GM19468 (cell line): Measurements from ENCODE around the gene CYP4Z1.
"Not testable (repeated sequence)": the region's sequence is repeated elsewhere in the genome, so short reads cannot be mapped to it uniquely, and the experiment has no call there.

Source experiments
- ATAC-seq: cut with Tn5 transposase; IDR thresholded peaks from one replicate; pipeline ENCODE4 v1.9.1; 2021; ENCODE audit warnings: mild to moderate bottlenecking, moderate library complexity, moderate number of reproducible peaks; ENCODE audit not compliant: unreplicated experiment; ENCODE audit errors: extremely low read depth

The CYP4Z1 gene, protein sequence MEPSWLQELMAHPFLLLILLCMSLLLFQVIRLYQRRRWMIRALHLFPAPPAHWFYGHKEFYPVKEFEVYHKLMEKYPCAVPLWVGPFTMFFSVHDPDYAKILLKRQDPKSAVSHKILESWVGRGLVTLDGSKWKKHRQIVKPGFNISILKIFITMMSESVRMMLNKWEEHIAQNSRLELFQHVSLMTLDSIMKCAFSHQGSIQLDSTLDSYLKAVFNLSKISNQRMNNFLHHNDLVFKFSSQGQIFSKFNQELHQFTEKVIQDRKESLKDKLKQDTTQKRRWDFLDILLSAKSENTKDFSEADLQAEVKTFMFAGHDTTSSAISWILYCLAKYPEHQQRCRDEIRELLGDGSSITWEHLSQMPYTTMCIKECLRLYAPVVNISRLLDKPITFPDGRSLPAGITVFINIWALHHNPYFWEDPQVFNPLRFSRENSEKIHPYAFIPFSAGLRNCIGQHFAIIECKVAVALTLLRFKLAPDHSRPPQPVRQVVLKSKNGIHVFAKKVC

GRCh38 chr1:47067097-47067594, at the start of gene CYP4Z1:
TSS of gene CYP4Z1 (plus strand) at chr1:47067231. CDS start at chr1:47067491, 260 bp downstream.
- no peak for ATAC-seq

DNA sequence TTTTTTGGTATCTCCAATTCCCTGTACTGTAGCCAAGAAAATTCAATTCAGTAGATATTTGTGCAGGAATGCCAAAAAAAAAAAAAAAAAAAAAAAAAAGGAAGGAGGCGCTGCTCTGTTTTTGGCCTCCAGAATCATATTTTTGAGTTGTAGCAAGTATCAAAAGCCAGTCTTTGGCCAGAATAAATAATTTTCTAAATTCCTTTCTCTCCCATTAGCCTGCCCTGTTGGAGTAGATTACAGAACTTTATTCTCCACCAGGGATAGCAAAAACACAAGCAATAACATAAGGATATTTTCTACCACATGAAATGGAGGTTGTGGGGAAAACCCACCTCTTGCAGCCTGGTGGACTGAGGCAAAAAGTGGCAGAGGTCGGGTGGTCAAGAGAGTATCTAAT, 46.0 kb upstream of the CYP4Z1 start:
- ATAC-seq = no peak

DNA sequence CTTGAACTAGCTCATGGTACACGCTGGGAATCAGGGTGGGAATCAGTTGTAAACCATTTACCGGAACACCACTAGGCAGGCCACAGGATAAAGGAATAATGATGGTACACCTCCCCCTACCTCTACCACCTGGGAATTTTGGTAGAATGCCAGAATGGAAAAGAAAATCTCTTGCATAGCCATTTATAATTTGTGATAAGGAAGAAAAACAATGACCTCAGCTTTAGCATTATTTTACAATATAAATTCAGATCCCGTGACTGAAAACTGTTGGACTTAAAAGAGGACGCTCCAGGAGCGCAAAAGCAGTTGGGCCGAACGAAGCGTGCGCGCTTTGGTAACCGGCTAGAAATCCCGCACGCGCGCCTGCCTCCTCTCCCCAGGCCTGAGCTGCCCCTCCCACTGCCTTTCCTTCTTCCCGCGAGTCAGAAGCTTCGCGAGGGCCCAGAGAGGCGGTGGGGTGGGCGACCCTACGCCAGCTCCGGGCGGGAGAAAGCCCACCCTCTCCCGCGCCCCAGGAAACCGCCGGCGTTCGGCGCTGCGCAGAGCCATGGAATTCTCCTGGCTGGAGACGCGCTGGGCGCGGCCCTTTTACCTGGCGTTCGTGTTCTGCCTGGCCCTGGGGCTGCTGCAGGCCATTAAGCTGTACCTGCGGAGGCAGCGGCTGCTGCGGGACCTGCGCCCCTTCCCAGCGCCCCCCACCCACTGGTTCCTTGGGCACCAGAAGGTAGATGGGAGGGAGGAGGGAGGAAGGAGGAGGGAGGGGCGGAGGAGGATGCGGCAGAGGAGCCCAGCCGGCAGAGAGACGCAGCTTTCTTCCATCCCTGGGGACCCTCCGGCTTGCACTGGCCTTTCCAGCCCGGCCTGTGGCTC, 43.5 kb upstream of the CYP4Z1 start, which contains the start of gene CYP4X1:
TSS of gene CYP4X1 (plus strand) at position 402 of the 873 bp plus-strand sequence. CDS start at position 551, 149 bp downstream.
- no peak for ATAC-seq

DNA sequence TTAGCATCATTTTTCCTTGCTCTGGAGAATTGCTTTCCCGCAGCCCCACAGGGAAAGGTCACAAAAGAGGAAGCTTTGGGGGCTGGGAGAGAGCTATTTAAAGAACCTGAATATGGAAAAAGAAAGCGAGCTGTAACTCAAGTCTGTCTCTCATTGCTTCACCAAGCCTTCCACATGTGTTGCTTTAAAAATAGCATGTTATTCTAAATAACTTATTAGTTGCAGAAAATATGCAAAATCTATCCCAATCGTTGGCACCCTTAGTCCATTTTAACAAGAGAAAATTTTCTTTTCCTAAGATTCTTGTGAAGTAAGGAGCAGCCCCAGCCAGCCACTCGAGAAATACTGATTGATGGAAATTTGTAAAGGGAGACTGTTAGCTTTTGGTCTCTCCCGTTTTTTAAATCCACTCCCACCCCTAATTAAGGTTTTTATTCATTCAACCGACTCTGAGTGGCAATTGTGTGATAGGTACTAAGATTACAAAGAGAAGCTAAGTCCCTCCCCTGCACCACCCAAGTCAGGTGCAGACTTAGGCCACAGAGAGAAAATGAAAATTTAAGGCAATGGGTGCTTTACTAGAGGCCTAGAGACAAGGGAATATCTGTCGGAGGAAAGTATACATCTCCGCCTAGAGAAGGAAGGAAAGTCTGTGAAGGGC, 42.8 kb upstream of the CYP4Z1 start:
- no peak for ATAC-seq

- ATAC-seq = no peak
Measured at GRCh38 chr1:47030170-47030805, 36.7 kb upstream of the CYP4Z1 start.

DNA sequence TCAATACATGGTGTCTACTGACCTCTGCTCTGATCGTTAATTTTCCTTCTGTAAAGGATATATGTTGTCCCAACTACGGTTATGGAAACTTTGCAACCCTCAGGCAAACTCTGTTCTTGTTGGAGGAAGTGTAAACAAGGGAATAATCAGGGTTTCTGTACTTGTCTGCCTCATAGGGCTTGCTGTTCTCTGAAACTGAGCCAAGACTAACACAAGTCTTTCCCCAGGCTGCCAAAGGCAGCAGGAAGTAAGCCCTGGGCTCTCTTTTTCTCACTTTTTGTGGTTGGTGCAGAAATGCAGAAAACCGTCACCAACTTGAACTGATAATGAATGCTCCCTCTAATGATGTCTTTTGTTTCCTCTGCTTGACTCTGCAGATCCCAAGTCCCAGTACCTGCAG, 36.0 kb upstream of the CYP4Z1 start:
- ATAC-seq = no peak

- ATAC-seq = no peak
Measured at GRCh38 chr1:47031585-47031984, 35.4 kb upstream of the CYP4Z1 start.

- ATAC-seq = no peak
Measured at GRCh38 chr1:47036764-47037163, 30.3 kb upstream of the CYP4Z1 start.

GRCh38 chr1:47059376-47059775, 7.7 kb upstream of the CYP4Z1 start:
- no peak for ATAC-seq

DNA sequence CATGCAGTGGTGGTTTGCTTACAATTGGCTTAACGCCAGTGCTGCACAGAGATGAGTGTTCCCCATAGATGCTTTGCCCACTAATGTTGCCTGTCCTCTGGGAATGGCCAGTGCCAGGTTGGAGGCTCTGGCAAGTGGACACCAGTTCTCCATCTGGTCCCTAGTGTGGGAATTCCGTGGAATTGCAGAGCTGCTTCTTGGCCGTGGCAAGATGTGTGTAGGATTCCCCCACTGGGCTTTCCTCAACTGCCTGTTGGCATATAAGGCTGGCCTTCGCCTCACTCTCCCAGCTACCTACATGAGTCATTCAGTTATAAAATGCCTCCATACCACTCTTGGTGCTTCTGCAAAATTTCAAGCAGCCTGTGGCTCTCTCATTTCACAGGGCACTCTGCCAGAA, 2.0 kb downstream of the CYP4Z1 start:
- ATAC-seq = not testable (repeated sequence)

DNA sequence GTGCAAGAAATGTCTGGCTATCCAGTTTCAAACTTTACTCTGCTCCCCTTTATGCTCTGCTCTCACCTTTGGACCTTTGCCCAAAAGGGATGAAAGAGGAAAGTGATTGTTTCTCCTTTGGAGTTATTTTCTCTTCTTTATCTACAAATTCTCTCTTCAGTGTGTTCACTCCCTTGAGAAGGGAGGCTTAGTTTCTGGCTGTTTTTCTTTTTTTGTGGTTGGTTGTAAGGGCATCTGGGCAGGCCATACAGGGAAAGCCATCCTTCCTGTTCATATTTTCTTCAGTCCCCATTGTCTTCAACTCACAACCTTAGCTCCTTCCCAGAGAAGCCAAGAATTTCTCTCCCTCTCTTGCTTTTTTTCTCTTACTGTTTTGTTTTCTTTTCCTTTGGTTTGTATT, 2.5 kb downstream of the CYP4Z1 start:
- not testable (repeated sequence) for ATAC-seq

DNA sequence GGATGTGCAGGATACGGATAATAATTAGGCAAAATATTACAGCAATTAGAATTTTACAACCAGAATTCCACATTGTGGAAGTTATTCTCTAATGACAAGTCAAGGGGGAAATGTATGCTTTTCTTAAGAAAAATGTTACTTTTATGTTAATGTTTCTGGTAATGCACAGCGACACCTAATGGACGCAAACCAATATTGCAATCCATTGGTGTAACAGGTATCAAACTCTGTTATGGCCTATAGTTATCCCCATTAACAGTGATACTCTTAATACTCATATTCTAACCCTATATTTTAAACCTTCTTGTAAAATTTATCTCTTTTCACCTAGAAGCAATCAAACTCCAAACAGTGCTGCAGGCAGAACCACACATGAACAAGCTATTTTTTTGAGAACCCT, 22.3 kb downstream of the CYP4Z1 start:
- not testable (repeated sequence) for ATAC-seq

- not testable (repeated sequence) for ATAC-seq
Measured at GRCh38 chr1:47091476-47091875, 24.4 kb downstream of the CYP4Z1 start.

DNA sequence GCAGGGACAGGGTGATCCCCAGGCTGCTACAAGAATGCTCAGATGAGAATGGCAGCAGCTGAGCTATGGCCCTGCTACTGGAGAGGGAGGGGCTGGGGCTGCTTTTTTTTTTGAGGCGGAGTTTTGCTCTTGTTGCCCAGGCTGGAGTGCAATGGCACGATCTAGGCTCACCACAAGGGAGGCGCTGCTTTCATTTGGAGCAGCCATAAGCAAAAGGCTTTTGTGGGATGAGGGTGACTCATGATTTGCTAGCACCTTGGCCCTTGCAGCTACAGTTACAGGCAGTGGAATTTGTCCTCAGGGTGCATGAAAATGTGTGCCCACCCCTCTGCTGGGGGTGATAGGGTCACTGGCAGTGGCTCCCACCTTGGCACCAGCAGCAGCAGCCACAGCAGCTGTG, 37.8 kb downstream of the CYP4Z1 start:
- ATAC-seq = no peak

DNA sequence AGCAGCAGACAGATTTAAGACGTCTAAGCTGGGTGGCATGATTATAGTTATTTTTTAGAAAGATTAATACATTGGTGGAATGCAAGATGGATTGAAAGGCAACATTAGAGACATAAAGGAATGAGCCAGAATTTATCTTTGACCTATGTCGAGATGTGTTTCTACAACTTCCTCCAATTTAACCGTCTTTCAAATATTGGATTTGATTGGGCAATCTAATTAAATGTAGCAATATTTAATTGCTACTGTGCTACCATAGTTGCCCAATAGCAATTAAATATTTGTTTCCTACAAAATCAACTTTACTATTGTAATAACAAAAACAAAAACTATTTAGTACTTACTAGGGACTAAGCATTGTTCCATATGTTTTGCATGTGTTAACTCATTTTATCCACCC, 39.8 kb downstream of the CYP4Z1 start:
- no peak for ATAC-seq

DNA sequence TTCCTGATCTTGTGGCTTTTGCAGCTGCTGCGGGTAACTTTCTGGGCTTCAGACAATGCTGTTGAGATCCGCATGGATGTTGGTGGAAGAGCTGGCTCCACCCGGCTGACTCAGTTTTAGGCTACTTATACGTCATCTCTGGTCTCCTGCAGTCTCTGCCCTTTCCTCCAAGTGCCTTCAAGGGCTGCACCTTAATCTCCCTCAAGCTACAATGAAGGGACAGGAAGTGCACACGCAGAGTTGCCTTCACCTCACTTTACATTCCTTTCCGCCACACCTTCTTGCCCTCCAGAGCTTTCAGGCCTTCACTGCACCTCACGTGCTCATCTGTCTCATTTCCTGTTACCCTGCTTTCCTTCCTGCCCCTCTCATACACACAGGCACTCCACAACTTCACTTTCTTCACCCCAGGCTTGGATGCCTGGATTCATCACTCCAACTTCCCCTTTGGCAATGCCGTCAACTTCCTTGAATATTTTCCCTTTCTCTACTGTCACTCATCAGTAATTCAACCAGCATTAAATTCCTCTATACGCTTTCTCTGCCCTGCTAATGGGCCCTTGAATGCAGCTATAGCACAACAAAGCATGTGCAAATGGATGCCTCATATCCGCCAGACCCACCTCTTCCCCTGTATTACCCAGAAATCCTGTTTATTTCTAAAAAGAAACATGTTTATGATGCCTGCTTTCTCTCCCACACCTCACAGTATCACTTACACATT, 41.0 kb downstream of the CYP4Z1 start:
- ATAC-seq = not testable (repeated sequence)

DNA sequence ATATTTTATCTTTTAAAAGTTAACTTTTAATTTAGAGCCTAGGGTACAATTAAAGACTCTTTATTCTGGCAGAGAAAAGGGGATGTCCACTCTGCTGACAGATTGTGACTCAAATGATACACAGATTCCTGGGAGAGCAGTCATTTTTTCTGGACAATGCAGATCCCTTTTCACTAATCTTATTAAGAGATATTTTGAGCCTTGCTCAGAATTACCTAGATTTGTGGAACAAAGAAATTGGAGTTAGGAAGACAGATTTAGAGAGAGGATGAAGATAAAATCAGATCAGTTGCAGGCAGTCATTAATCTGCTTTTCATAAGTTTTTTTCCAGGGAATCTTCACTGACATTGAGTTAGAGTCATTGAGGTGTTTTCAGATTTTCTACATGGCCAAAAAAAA, 42.5 kb downstream of the CYP4Z1 start:
- not testable (repeated sequence) for ATAC-seq

DNA sequence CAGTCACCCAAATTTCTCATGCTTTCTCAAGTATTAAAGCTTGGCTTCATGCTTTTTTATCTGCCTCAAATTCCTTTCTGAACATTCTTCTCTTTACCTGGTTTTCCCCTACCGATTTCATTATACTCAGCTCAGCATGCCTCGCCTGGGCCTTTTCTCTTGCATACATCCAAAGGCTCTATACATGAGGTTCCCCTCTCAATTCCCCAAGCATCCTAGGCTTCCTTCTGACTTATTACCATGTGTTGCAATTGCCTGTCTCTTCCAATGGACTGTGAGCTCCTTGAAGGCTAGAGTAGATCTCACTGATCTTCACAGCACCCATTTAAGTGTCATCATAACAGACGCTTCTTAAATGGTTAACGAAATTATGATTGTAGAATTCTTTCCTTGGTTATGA, 46.1 kb downstream of the CYP4Z1 start:
- no peak for ATAC-seq

- ATAC-seq = not testable (repeated sequence)
Measured at GRCh38 chr1:47121039-47121438, 54.0 kb downstream of the CYP4Z1 start.
